GM19452 (cell line): ENCODE measurements around the gene PPP6R2.
"Not testable (repeated sequence)": the region's sequence is repeated elsewhere in the genome, so short reads cannot be mapped to it uniquely, and the experiment has no call there.

Experiments
- ATAC-seq: cut with Tn5 transposase; IDR thresholded peaks from one replicate; pipeline ENCODE4 v1.9.1; 2021; ENCODE audit not compliant: unreplicated experiment

PPP6R2 gene

DNA sequence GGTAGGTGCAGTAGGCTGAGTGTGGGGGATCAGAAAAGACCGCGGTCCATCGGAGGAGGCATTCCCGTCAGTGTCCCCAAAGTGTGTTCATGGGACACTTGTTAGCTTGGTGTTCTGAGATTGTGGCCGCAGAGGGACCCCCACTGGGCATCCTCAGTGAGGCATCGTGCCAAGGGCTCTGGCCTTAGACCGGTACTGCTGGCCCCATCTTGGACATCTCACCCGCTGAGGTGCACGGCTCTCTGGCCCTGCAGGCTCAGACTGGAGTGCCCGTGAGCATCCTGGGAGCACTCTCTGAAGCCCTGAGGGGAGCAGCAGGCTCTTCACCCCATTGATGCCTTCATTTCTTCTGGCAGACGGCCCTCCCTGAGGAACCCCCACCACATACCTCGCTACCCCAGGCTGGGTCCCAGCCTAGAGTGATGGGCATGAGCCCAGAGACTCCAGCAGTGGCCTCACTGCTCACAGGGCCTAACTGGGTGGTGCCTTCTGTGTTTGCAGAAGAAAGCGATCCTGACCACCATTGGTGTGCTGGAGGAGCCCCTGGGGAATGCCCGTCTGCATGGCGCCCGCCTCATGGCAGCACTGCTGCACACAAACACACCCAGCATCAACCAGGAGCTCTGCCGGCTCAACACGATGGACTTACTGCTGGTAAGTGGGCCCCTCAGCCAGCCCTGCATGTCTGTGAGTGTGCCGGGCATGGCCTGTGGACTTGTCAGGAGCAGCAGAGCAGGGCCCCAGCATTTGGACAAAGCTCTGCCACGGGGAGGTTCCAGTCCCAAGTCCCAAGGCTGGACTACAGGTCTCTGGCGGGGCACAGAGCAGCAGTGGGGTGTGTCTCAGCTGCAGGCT, 80.1 kb downstream of the PPP6R2 start:
- ATAC-seq = no peak

DNA sequence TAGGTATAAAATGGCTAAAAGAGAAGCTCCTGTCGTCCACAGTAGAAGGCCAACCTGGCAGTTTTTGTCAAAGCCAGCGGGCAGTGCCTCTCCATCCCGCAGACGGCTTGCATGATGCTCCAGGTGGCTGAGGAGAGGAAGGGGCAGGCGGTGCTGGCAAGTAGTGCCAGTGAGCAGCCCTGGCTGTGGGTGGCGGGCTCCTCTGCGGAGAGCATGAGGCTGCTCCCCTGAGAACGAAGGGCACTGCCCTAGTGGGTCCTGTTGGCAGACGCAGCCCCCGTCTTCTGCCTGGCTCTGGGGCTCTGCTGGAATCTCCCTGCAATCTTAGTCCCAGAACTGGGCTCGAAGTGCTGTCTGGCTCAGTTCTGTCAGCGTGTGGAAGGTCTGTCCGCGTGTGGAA, 80.8 kb downstream of the PPP6R2 start:
- ATAC-seq = no peak

DNA sequence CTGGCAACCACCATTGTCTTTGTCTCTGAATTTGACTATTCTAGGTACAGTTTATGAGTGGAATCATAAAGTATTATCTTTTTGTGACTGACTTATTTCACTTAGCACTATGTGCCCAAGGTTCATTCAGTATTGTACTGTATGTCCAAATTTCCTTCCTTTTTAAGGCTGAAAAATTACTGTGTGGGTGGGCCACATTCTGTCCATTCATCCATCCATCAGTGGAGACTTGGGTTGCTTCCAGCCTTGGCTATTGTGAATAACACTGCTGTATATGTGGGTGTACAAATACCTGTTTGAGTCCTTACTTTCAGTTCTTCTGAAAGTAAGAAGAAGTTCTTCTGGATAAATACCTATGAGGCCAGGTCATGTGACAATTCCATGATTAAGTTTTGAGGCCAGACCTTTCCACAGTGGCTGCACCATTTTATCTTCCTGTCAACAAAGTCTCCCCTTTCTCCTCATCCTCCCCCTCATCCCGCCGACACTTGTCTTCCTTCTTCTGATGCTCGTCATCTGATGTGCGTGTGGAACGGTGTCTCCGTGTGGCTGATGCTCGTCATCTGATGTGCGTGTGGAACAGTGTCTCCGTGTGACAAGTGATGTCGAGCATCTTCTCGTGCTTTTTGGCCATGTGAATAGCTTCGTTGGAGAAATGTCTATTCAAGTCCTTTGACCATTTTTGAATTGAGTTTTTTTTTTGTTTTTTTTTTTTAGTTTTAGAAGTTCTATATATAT, 82.2 kb downstream of the PPP6R2 start:
- ATAC-seq = no peak

DNA sequence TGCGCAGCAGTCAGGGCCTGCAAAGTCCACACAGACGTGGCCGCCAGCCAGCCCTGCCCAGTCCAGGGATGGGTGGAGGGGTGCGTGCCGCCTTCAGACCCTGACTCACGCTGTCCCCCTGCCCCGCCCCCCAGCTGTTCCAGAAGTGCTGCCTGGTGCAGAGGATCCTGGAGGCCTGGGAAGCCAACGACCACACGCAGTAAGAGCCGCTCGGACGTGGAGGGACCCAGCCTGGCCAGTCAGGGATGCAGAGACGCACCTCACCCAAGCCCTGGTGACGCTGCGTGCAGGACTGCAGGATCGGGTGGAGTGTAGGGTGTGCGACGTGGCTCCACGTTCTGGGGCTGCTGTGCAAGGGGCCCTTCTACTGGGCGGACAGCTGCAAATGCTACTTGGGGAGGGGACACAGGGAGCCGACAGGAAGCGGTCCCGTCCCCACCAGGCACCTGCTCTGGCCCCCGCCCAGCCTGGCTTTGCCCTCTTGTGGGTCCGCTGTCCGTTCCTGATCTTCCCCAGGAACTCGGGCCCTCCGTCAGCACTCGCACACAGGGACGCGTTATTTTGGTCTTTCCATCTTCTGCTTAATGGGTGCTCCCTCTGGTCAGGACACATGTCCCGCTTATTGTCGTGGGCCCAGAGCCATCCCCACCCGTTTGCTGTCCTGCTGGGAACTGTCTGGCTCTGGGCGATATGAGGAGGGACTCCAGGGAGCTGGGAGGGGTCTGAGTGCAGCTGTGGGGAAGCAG, 89.2 kb downstream of the PPP6R2 start:
- no peak for ATAC-seq

DNA sequence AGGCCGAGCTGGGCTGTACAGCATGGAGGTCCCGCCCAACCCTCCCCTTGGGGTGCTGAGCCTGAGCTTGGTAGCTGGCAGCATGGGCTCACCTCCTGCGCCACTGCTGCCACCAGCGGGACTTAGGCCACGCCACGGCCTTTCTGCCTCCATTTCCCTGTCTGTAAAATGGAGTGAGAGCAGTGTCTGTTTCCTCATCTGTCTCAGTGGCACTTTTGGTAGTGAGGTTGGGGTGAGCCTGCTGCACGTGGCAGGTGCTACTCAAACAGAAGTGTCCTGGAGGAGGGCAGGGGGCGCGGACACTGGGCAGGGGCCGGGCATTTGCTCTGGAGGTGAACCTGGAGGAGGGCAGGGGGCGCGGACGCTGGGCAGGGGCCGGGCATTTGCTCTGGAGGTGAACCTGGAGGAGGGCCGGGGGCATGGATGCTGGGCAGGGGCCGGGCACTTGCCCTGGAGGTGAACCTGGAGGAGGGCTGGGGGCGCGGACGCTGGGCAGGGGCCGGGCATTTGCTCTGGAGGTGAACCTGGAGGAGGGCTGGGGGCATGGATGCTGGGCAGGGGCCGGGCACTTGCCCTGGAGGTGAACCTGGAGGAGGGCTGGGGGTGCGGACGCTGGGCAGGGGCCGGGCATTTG, 89.9 kb downstream of the PPP6R2 start:
- ATAC-seq = not testable (repeated sequence)

DNA sequence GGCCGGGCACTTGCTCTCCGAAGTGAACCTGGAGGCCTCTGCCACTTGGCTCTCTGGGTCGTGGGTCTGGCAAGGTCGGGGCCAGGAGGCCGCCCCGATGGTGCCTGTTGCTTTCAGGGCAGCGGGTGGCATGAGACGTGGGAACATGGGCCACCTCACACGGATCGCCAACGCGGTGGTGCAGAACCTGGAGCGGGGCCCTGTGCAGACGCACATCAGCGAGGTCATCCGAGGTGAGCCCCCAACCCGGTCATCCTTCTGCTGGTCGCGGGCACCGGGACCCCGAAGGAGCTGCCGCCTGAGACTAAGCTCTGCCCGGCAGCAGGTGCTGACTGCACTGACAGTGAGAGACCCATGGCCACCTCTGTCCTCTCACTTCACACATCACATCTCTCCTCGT, 91.7 kb downstream of the PPP6R2 start:
- ATAC-seq = no peak

DNA sequence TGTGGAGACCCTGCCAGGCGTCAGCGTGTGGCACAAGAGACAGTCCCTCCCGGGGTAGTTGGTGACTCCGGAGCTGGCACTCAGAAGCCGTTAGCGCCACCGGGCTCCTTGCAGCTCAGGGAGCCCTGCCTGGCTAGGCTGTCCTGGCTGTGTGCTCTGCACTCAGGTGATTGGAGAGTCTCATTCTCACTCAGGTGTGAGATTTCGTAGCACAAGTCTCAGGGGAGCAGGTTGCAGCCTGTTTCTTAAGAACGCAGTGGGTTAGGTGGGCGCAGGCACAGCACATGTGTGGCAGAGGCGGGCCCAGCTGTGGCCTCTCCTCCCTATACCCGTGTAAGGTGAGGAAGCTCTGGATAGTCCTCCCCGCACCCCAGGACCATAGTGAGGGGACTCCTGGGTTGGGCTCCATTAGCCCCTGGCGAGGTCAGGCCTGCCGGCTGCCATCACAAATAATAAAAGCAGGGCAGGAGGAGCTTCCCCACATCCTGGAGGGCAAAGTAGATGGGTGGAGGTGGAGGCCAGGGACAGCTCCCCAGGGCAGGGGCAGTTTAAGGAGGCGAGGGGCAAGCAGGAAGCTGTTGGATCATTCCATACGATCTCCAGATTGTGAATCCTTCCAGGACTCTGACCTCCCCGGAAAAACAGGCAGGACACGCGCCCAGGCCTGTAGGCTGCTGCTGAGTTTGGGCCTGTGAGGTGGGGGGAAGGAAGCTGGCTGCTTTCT, 92.3 kb downstream of the PPP6R2 start:
- no peak for ATAC-seq

DNA sequence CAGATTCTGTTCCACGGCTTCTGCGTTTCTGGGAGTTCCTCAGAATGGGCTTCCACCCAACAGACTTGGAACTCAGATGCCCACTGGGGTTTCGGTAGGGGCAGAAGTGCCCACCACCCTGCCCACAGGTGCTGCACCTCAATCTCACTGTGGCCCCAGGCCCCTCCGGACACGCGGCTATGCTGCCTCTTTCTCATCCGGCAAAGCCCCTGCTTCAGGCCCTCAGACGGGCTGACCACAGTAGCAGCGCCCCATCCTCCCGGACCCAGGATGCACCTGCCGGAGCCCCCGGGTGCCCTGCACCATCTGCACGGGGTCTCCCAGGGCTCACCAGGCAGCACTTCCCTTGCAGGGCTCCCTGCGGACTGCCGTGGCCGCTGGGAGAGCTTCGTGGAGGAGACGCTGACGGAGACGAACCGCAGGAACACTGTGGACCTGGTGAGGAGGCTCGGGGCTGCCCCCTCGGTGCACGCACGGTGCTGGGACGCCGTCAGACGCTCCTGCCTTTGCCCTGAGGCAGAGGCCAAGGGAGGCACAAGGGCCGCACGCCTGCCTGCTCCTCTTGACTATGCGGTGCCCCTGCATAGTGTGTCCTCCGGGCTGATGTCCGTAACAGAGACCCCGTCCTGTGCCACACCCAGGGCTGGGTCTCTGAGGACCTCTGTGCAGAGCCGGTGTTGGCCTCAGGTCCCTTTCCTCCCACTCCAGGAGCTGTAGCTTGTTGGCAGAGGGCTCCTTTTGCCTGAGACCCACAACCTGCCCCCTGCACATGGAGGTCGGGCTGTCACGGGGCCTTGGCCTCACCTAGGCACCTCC, 93.1 kb downstream of the PPP6R2 start:
- no peak for ATAC-seq

DNA sequence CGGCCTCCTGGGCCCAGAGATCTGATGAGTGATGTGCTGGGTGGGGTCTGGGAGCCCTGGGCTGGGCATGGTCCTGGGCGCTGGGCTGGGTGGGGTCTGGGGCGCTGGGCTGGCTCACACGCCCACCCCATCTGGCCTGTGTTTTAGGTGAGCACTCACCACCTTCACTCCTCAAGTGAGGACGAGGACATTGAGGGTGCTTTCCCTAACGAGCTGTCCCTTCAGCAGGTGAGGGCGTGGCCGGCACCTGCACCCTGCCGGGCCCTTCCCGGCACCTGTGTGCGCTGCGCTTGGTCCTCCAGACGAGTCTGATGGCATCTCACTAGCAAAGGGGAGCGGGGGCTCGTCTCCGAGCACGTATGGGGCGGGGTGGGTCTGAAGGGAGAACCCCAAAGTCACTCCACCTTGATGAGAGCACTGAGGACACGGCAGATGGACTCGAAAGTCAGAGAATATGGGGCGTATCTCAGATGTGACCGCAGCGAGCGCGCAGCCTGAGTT, 93.8 kb downstream of the PPP6R2 start:
- no peak for ATAC-seq

DNA sequence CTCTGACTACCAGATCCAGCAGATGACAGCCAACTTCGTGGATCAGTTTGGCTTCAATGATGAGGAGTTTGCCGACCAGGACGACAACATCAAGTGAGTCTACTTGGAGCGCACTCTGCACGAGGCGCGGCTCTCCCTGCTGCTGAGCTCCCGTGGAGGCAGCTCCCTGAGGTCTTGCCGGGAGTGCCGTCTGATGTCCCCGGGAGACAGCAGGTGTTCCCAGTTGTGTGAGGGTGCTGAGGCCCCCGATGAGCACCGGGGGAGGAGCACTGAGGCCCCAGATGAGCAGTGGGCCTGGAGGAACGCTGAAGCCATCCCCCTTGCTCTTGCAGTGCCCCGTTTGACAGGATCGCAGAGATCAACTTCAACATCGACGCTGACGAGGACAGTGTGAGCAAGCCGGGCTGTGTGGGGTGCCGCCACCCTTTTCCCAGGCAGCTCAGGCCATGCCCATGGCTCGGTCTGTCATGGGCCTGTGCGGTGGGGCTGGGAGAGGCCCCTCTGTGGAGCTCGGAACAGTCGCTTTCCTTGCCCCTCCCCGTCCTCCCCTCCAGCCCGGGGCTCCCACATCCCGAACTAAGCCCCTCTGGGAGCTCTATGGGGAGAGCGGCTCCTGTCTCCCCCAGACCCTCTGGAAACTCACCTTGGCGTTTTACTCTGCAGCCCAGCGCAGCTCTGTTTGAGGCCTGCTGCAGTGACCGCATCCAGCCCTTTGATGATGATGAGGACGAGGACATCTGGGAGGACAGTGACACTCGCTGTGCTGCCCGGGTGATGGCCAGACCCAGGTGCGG, 94.6 kb downstream of the PPP6R2 start:
- ATAC-seq = no peak

DNA sequence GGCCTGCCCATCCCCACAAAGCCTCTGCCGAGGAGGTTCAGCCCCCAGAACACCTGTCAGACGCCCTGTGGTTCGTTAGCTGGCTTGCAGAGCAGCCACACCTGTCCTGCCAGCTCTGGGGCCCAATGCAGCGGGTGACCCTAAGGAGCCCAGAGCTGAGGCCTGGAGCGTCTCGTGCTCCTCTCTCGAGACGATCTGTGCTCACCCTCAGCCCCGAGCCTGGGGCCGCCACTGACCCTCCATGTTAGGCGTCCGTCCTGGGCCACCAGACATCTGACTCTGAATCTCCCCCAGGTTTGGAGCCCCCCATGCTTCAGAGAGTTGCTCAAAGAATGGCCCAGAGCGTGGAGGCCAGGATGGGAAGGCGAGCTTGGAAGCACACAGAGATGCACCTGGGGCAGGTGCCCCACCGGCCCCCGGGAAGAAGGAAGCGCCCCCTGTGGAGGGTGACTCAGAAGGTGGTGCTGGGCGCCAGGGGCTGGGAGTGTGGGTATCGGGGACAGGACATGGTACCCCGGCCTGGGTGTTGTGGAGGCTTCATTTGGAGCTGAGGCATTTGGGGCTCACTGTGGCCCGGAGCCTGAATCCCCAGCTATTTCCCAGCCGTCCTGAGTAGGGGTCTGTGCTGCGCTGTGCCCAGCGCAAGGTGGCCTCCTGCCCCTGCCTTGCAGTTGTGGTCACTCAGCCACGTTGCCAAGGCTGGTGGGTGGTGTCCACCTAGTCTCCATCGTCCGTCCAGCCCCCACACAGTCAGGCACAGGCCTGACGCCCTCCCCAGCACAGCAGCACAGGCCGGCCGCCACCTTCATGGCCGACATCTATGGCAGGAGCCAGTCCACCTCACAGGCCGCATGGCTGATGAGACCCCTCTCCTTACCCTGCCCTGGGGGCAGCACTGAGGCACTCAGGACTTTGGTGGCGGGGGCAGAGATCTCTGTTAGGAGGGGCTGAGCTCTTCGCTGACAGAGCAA, 95.5 kb downstream of the PPP6R2 start:
- no peak for ATAC-seq

DNA sequence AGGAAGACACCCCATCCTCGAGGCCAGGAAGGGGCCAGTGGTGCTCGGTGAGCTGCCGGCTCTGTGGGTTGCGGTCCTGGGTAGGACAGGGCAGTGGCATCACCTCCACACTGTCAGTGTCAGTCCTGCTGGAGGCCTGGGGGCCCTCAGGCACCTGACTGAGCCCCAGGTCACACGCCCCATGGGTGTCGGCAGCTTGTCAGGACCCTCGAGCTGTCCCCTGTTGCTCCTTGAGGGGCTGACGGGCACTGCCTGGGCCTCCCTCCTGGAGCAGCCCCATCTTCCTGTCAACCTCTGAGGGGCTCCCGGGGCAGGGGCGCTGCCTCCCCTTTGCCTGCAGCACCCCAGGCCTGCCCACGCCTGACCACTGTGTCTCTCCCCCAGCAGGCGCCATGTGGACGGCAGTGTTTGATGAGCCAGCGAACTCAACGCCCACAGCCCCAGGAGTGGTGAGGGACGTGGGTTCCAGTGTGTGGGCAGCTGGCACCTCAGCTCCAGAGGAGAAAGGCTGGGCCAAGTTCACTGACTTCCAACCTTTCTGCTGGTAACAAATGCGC, 96.3 kb downstream of the PPP6R2 start:
- ATAC-seq = no peak

DNA sequence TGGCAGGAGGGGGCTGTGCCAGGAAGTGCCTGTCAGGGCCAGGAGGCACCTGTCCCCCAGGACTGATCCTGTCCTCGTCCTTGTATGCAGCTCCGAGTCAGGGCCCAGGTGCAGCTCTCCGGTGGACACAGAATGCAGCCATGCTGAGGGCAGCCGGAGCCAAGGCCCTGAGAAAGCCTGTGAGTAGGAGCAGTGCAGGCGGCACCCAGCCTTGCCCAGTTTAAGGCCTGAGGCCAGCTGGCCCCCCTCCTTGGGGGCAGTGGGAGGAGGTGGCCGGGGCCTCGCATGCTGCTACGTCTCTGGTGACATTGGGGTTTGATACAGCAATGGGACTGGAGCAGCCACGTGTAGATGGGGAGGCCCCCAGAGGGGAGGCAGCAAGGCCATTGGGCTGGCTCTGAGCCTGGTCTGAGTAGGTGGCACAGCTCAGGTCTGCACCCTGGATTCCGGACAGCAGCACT, 96.8 kb downstream of the PPP6R2 start:
- no peak for ATAC-seq

DNA sequence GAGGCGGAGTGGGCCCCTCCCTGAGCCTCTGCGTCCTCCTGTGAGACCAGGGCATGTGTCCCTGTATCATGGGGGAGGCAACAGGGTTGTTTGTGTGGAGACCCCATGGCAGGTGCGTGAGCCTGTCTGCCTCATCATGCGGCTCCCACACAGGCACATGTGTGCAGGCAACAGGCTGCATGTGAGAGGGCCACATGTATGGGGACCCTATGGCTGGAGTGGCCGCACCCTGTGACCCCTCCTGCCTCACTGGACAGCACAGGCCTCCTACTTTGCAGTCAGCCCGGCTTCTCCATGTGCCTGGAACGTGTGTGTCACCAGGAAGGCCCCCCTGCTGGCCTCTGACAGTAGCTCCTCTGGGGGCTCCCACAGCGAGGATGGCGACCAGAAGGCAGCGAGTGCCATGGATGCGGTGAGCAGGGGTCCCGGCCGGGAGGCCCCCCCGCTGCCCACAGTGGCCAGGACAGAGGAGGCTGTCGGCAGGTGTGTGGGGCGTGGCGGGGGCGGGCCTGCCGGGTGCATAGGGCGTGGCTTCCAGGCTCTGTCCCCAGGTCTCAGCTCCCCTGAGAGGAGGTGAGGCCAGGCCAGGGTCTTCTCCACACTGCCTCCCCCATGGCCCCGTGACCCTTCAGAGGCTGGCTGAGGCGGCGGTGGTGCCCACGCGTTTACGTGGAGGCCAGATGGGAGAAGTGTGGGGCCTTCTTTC, 97.6 kb downstream of the PPP6R2 start:
- no peak for ATAC-seq

DNA sequence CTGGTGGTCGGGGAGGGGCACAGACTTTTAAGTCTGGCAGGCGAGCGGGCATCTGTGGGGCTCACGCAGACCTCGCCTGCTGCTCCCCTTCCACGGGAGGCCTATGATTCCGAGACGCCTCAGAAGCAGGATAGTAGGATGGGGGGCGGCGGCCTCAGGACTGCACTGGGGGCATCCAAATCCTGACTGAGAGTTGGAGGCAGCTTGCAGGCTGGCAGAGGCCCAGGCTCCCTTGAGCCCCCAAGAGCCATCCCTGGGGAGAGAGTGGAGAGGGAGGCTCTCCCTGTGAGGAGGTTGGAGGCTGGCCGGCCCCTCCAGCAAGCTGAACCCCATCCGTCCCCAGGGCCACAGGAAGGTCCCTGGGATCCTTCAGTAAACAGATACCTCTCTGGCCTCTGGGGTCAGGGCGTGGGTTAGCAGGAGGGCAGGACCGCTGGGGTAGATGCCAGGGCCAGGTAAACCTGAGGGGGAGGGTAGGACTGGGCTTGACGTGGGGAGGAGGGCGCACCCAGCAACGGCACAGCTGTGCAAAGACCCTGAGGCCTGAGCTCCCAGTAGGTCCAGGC, 98.4 kb downstream of the PPP6R2 start:
- ATAC-seq = no peak

DNA sequence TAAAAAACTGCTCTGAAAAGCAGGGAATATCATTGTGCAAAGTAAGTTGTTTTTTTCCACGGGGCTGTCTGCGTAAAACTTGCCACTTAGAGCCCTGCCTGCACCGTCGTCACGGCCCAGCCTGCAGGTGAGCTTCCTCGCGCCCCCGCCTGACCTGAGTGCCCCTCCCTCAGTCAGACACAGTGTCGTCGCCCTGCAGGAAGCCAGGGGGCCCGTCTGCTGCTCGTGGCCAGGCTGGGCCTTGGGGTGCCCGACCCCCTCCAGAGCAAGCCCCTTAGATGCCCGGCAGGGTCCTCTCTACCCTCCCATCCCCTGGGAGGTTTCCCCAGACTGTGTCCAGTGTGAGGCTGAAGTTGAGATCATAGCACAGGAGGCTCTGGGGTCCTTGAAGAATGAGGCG, 100.1 kb downstream of the PPP6R2 start:
- no peak for ATAC-seq
